H9 (cell line): ENCODE data around the gene CNR1. TPM values are rescaled to one million over a fixed set of nuclear protein-coding genes. Genes with fewer than 3 reads are reported as not detected.

Experiments
- DNase-seq: peaks from one replicate; pipeline ENCODE4 v3.0.0-alpha.2; 2017
- H2AFZ ChIP-seq: one replicate; pipeline ENCODE4 v1.6.1; 2013; ENCODE audit warnings: mild to moderate bottlenecking, low read length, control low read depth, moderate library complexity
- H2AK5ac ChIP-seq: 2 replicates; pipeline ENCODE4 v1.6.1; 2013; ENCODE audit warnings: low read length, control low read depth, mixed read lengths; ENCODE audit not compliant: insufficient read length
- H2BK120ac ChIP-seq: one replicate; pipeline ENCODE4 v1.6.1; 2013; ENCODE audit warnings: low read depth, mild to moderate bottlenecking, low read length, control low read depth, inconsistent platforms; ENCODE audit not compliant: poor library complexity, severe bottlenecking
- H2BK12ac ChIP-seq: 2 replicates; pipeline ENCODE4 v1.6.1; 2013; ENCODE audit warnings: low read length, control low read depth, mixed read lengths, low read depth; ENCODE audit not compliant: insufficient read length
- H2BK15ac ChIP-seq: 2 replicates; pipeline ENCODE4 v1.6.1; 2013; ENCODE audit warnings: low read depth, low read length, control low read depth
- H2BK20ac ChIP-seq: one replicate; pipeline ENCODE4 v1.6.1; 2013; ENCODE audit warnings: low read depth, mild to moderate bottlenecking, low read length, control low read depth, inconsistent platforms; ENCODE audit not compliant: poor library complexity, severe bottlenecking
- H2BK5ac ChIP-seq: 2 replicates; pipeline ENCODE4 v1.6.1; 2013; ENCODE audit warnings: low read length, control low read depth, mixed read lengths; ENCODE audit not compliant: insufficient read length
- H3K14ac ChIP-seq: 2 replicates; pipeline ENCODE4 v1.6.1; 2013; ENCODE audit warnings: low read length, control low read depth; ENCODE audit not compliant: insufficient read depth
- H3K18ac ChIP-seq: 2 replicates; pipeline ENCODE4 v1.6.1; 2013; ENCODE audit warnings: low read depth, mild to moderate bottlenecking, mixed read lengths, low read length, control low read depth; ENCODE audit not compliant: insufficient read length
- H3K23ac ChIP-seq: 2 replicates; pipeline ENCODE4 v1.6.1; 2013; ENCODE audit warnings: low read length, control low read depth, mixed read lengths, low read depth; ENCODE audit not compliant: insufficient read length
- H3K23me2 ChIP-seq: 2 replicates; pipeline ENCODE4 v1.6.1; 2013; ENCODE audit warnings: low read depth, mild to moderate bottlenecking, mixed read lengths, low read length, control low read depth; ENCODE audit not compliant: insufficient read length, poor library complexity, severe bottlenecking
- H3K27ac ChIP-seq: 2 replicates; pipeline ENCODE4 v1.5.1; 2013; ENCODE audit warnings: low read length, control low read depth, mixed read lengths, low read depth; ENCODE audit not compliant: insufficient read length
- H3K27me3 ChIP-seq: 2 replicates; pipeline ENCODE4 v1.6.1; 2013; ENCODE audit warnings: low read length, control low read depth, inconsistent platforms; ENCODE audit not compliant: insufficient read depth
- H3K4ac ChIP-seq: 2 replicates; pipeline ENCODE4 v1.6.1; 2013; ENCODE audit warnings: low read depth, mild to moderate bottlenecking, control low read depth, inconsistent platforms, low read length, moderate library complexity
- H3K4me1 ChIP-seq: 2 replicates; pipeline ENCODE4 v1.6.1; 2013; ENCODE audit warnings: low read length, control low read depth, inconsistent platforms; ENCODE audit not compliant: insufficient read depth
- H3K4me2 ChIP-seq: 2 replicates; pipeline ENCODE4 v1.6.1; 2013; ENCODE audit warnings: low read length, control low read depth, mixed read lengths; ENCODE audit not compliant: insufficient read length, insufficient read depth
- H3K56ac ChIP-seq: 2 replicates; pipeline ENCODE4 v1.6.1; 2013; ENCODE audit warnings: low read depth, mild to moderate bottlenecking, mixed read lengths, low read length, control low read depth; ENCODE audit not compliant: insufficient read length
- H3K79me1 ChIP-seq: 2 replicates; pipeline ENCODE4 v1.6.1; 2013; ENCODE audit warnings: low read depth, mild to moderate bottlenecking, moderate library complexity, low read length, control low read depth, inconsistent platforms; ENCODE audit not compliant: insufficient read depth, poor library complexity, severe bottlenecking
- H3K79me2 ChIP-seq: 2 replicates; pipeline ENCODE4 v1.6.1; 2013; ENCODE audit warnings: low read length, control low read depth, inconsistent platforms; ENCODE audit not compliant: insufficient read depth
- H3K9ac ChIP-seq: 2 replicates; pipeline ENCODE4 v1.6.1; 2013; ENCODE audit warnings: low read length, control low read depth, mixed read lengths; ENCODE audit not compliant: insufficient read length; ENCODE audit errors: extremely low read depth
- H3K9me3 ChIP-seq: one replicate; pipeline ENCODE4 v1.6.1; 2013; ENCODE audit warnings: low read depth, low read length, inconsistent platforms; ENCODE audit not compliant: control insufficient read depth
- H3T11ph ChIP-seq: one replicate; pipeline ENCODE4 v1.6.1; 2013; ENCODE audit warnings: mild to moderate bottlenecking, low read length, control low read depth, inconsistent platforms
- H4K20me1 ChIP-seq: one replicate; pipeline ENCODE4 v1.6.1; 2013; ENCODE audit not compliant: control insufficient read depth, insufficient read length, insufficient read depth
- H4K5ac ChIP-seq: 2 replicates; pipeline ENCODE4 v1.6.1; 2013; ENCODE audit warnings: low read depth, mild to moderate bottlenecking, mixed read lengths, low read length, control low read depth; ENCODE audit not compliant: insufficient read length
- H4K8ac ChIP-seq: replicated peaks from 2 replicates; pipeline ENCODE4 v1.6.1; 2013; ENCODE audit warnings: low read length, control low read depth, mixed read lengths, low read depth; ENCODE audit not compliant: insufficient read length
- H4K91ac ChIP-seq: 2 replicates; pipeline ENCODE4 v1.6.1; 2013; ENCODE audit warnings: low read depth, mild to moderate bottlenecking, moderate library complexity, mixed read lengths, low read length, control low read depth; ENCODE audit not compliant: insufficient read length
- H3K27ac Mint-ChIP-seq, 3 experiments: 2 replicates in 2 of 3; 3 replicates in 1 of 3; pipeline ENCODE4 v1.8.0; 2020 to 2021; ENCODE audit warnings: mixed read lengths in 3 of 3, mild to moderate bottlenecking in 1 of 3, moderate library complexity in 1 of 3
- H3K27me3 Mint-ChIP-seq: 2 replicates; pipeline ENCODE4 v1.8.0; 2021; ENCODE audit warnings: low read depth, mild to moderate bottlenecking, moderate library complexity, mixed read lengths
- H3K36me3 Mint-ChIP-seq, 3 experiments: 2 replicates in 2 of 3; 3 replicates in 1 of 3; pipeline ENCODE4 v1.8.0; 2020 to 2021; ENCODE audit warnings: low read depth in 3 of 3, mixed read lengths in 3 of 3; ENCODE audit not compliant: insufficient read depth in 1 of 3
- H3K4me1 Mint-ChIP-seq, 2 experiments: 2 replicates each; pipeline ENCODE4 v1.8.0; 2020; ENCODE audit warnings: mixed read lengths in 2 of 2
- H3K4me3 Mint-ChIP-seq, 2 experiments: 2 replicates in 1 of 2; 3 replicates in 1 of 2; pipeline ENCODE4 v1.8.0; 2020 to 2021; ENCODE audit warnings: mild to moderate bottlenecking in 2 of 2, mixed read lengths in 2 of 2, moderate library complexity in 1 of 2
- H3K9me3 Mint-ChIP-seq, 2 experiments: 2 replicates in 1 of 2; 3 replicates in 1 of 2; pipeline ENCODE4 v1.8.0; 2020; ENCODE audit warnings: mild to moderate bottlenecking in 2 of 2, mixed read lengths in 2 of 2, moderate library complexity in 1 of 2
- WGBS: extraction: QIAGEN DNeasy Blood & Tissue Kit; methylation state at CpG from one replicate; pipeline ENCODE4 v1.1.7; 2013; ENCODE audit warnings: missing lambda C conversion rate, low lambda C conversion rate, mixed read lengths; ENCODE audit not compliant: insufficient read length; ENCODE audit errors: extremely low coverage; 5-methylcytosine and 5-hydroxymethylcytosine counted together
- total RNA-seq: library from RNA; stranded (reverse); gene quantifications from 2 replicates; pipeline ENCODE4 v1.2.1, GENCODE V29; 2021
- TF ChIP-seq, protein P1 (sequence below): fragments of 200-600 bp; sonication (generic); conservative IDR thresholded peaks from 3 replicates; pipeline ENCODE4 v1.8.0; 2021; ENCODE audit warnings: antibody characterized with exemption, mild to moderate bottlenecking

Gene CNR1
- total RNA-seq, 1 experiment from 2014 or later: 0.72 TPM

DNA sequence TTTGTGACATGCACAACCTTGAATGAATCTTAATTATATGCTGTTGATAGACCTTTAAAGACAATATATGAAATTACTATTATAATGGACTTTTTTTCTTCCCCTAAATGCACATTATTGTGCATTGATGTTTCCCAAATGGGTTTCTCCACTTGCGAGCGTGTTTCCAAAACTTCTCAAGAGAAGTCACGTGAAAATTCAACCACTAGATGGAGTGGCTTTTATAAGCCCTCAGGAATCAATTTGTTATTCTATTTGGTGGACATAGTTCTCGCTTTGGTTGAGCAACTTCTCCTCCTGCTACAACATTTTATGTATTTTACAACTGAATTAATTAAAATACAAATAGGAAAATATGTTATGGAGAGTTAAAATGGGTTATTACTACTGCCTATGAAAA is 9.0 kb downstream of the CNR1 start:
- Histone ChIP-seq H2BK15ac (no peak overlapping the region), H3T11ph (no peak overlapping the region), H2AK5ac (no peak overlapping the region), H3K56ac (no peak overlapping the region), H3K9me3 (no peaks in the 10 kb centered on the region), H2BK20ac (no peak overlapping the region), H3K27me3 (no peaks in the 10 kb centered on the region), H2AFZ (no peak overlapping the region), H3K27ac (no peak overlapping the region), H3K9ac (no peak overlapping the region), H4K91ac (no peak overlapping the region), H3K4me2 (no peak overlapping the region), H2BK12ac (no peak overlapping the region), H2BK120ac (no peak overlapping the region), H3K18ac (no peak overlapping the region), H3K23ac (no peak overlapping the region), H3K23me2 (no peaks in the 10 kb centered on the region), H3K79me1 (no peaks in the 10 kb centered on the region), H3K79me2 (no peaks in the 10 kb centered on the region), H2BK5ac (no peak overlapping the region), H4K5ac (no peak overlapping the region), H3K14ac (no peak overlapping the region), H4K20me1 (no peaks in the 10 kb centered on the region), H4K8ac (no peak overlapping the region), H3K4me1 (no peaks in the 10 kb centered on the region), H3K4ac (no peak overlapping the region)
- no peaks in the 10 kb centered on the region for H3K9me3 Mint-ChIP-seq
- no peak overlapping the region for H3K4me3 Mint-ChIP-seq
- no peak overlapping the region for H3K27ac Mint-ChIP-seq
- WGBS: no CpG with 5 or more reads among the region's 4 CpGs
- TF ChIP-seq, protein P1, sequence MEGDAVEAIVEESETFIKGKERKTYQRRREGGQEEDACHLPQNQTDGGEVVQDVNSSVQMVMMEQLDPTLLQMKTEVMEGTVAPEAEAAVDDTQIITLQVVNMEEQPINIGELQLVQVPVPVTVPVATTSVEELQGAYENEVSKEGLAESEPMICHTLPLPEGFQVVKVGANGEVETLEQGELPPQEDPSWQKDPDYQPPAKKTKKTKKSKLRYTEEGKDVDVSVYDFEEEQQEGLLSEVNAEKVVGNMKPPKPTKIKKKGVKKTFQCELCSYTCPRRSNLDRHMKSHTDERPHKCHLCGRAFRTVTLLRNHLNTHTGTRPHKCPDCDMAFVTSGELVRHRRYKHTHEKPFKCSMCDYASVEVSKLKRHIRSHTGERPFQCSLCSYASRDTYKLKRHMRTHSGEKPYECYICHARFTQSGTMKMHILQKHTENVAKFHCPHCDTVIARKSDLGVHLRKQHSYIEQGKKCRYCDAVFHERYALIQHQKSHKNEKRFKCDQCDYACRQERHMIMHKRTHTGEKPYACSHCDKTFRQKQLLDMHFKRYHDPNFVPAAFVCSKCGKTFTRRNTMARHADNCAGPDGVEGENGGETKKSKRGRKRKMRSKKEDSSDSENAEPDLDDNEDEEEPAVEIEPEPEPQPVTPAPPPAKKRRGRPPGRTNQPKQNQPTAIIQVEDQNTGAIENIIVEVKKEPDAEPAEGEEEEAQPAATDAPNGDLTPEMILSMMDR: peak; percentile 53
- H3K4me1 Mint-ChIP-seq: peaks cover 5% of the 10 kb centered on the region in 2 experiments; a peak in 2 of 4 replicates
- DNase-seq: no peak
- H3K27me3 Mint-ChIP-seq: no peaks in the 10 kb centered on the region; the same call in 1 of the 2 replicates
- no peaks in the 10 kb centered on the region for H3K36me3 Mint-ChIP-seq
